ENCODE results near the gene DENND6B.

DENND6B gene

GRCh38 chr22:50302041-50302541 is 24.7 kb downstream of the DENND6B start:
- DNase-seq, result no peak

GRCh38 chr22:50301581-50301991 is 25.2 kb downstream of the DENND6B start:
- no peak for DNase-seq

GRCh38 chr22:50300620-50301257 is 26.1 kb downstream of the DENND6B start:
- no peak for DNase-seq

- no peak for DNase-seq
These were observed 26.8 kb downstream of the DENND6B start for GRCh38 chr22:50299785-50300619.

GRCh38 chr22:50298937-50299784 is 27.7 kb downstream of the DENND6B start:
- no peak for DNase-seq

GRCh38 chr22:50298266-50298637 is 28.6 kb downstream of the DENND6B start:
- no peak for DNase-seq

- DNase-seq, result no peak
These were observed 29.1 kb downstream of the DENND6B start for GRCh38 chr22:50297510-50298265.

- no peak for DNase-seq
These were observed 29.9 kb downstream of the DENND6B start for GRCh38 chr22:50296658-50297490.

DNA sequence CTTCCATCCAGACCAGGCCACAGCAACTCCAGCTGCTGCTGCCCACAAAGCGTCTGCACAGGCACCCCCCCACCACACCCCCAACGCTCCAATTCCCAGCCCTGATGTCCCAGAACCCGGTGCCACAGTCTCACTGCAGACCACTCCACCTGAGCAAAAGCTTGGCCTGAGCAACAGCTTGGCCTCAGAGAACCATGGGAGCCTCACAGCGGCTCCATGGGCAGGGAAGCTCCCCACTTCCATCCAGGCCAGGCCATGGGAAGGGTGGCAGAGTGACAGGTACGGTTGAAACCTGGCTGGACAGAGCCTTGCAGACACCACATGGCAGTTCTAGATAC is 32.5 kb downstream of the DENND6B start:
- DNase-seq, result no peak

GRCh38 chr22:50293441-50294318 is 33.1 kb downstream of the DENND6B start:
- DNase-seq, result no peak

DNA sequence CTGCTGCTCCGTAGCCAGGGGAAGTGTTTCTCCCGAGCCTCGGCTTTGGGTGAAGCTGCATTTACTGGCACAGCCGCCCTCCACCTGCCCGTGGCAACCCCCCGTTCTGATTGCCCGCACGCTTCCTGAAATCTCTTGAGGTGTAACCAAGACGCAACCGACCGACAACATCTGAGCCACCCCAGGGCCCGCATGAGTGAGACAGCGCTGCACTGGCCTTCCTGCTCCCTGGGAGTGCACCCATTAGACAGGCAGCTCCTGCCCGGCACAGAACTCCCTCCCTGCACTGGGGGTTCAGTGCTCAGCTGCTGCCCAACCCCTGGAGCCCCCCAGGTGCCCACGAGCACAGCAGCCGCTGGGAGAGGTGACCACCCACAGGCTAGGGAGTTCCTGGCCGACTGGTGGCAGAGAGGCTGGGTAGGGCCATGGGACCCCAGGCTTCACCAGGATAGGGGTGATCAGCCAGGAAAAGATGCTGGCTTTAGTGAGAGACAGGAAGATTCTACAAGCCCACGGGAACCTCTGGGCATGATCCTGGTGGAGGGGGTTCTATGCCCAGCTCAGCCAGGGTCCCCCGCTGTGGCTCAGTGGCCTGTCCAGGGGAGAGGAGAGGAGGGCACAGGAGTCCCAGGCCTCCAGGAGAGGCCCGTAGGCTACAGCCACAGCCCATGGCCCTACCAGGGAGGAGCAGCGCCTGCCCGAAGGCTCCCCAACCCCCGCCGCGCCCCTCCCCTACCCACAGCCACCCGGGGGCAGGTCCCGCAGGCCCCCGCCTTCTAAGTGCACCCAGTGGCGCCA is 34.0 kb downstream of the DENND6B start:
- no peak for DNase-seq

DNA sequence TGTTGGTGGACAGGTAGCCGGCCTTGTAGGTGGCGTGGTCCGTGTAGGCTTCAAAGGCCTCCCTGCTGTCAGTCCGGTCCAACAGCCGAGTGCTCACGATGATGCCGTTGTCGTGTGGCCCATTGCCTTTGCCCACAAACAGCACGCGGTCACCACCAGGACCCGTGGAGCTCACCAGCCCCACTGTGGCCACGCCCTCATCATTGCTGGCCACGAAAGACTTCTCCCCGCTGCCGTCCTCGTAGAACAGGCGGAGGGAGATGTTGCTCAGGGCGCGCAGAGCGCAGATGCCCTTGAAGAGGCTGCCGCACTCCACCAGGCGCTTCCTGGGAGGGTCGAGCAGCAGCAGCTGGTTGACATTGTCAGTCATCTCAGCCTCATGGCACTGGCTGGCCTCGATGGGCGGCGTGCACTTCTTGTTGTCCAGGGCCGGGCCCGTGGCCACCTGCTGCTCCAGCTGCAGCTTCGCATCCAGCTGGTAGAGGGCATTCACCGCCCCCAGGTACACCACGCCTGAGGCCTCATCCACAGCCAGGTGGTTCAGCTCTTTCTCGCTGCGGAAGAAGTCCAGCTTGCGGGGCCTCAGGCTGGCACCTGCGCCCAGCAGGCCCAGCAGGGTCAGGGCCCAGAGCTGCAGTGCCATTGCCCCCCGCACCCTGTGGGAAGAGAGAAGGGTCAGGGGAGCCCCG is 36.7 kb downstream of the DENND6B start:
- no peak for DNase-seq

DNA sequence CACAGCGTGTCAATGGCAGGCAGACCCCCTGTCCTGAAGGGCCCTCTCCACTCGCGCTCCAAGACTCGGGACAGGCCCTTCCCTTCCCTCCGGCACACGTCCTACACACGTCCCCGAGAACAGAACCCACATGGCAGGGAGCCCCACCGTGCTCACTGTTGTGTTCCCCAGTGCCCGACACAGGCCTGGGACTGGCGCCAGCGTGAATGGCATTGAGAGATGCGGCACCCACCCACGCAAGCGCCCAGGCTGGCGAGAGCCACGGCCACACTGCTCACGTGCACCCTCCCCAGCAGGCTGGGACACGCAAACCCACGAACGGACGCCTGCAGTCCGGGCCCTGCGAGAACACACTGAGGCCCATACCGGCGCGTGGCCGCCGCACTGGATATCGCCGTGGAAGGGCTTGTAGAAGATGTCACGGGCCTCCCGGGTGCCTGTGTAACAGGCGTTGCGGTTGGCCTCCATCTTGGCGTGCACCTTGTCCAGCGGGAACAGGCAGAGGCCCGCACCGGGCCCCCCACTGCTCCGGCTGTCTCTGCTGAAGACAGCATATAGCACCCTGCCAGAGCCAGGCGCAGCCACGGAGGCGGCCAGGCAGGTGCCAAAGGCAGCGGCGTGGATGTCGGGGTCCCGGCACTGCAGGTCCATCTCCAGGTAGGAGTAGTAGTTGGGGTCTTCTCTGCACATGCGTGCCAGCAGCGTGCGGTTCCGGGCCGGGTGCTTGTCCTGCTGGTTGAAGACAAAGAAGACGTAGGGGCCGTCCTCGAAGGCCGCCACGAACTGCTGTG is 37.5 kb downstream of the DENND6B start:
- no peak for DNase-seq

GRCh38 chr22:50287731-50288130 is 39.1 kb downstream of the DENND6B start:
- no peak for DNase-seq

DNA sequence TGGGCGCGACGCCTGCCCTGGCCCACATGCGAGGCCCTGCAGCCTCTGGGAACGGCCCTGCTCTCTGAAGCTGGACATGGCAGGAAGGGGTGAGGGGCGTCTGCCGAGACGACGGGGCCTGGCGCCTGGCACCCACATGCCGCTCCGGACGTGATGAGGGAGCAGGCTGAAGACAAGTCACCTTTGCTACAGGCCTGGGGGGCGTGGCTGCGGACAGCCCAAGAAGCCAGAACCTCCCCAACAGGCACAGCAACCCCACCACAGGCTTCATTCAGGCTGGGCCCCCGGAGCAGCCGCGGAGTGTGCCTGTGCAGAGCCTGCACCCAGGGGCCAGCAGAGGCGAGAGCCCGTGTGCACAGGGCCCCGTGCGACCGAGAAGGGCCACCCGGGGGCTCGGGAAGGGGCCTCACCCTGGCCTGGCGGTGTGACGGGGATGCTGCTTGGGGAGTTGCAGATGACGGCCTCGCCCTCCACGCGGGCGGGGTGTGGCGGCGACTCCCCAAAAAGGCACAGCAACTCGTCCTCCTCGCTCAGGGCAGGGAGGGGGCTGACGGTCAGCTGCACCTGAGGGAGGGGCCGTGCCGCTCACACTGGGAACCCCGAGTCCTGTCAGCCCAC is 40.0 kb downstream of the DENND6B start:
- DNase-seq, result no peak

DNA sequence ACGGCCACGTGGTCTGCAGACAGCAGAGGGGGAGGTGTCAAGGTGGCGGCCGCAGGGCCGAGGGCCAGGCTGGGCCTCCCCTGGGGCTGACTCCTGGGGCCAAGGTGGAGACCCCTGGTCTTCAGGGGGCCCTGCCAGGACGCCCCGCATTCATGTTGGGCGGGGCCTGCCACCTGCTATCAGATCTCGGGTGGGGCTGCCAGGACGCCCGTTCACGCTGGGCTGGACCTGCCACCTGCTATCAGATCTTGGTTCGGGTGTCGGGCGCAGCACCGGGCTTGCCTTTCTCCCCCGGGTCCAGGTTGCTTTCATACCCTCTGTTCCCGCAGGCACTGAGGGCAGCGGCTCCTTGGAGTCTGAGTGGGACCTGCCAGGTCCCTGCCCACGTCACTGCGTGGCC is 40.5 kb downstream of the DENND6B start:
- DNase-seq, result no peak

- no peak for DNase-seq
These were observed 41.1 kb downstream of the DENND6B start for GRCh38 chr22:50285568-50286229.
